Fibroblast of pulmonary artery (primary cell): Measurements from ENCODE around the gene INSYN2B.

Experiments used
- DNase-seq: peaks from one replicate; pipeline ENCODE4 v3.0.0-alpha.2; 2010; ENCODE audit warnings: low read depth
- H3K4me3 ChIP-seq: replicated peaks from 2 replicates; pipeline ENCODE4 v1.5.1; 2011; ENCODE audit warnings: low read depth, mild to moderate bottlenecking, control low read depth, low read length, moderate library complexity
- CTCF ChIP-seq: IDR thresholded peaks from 2 replicates; pipeline ENCODE4 v1.5.1; 2011; ENCODE audit warnings: mild to moderate bottlenecking, control low read depth, low read length, inconsistent platforms; ENCODE audit errors: missing control alignments

Gene INSYN2B

GRCh38 chr5:169856571-169856970 lies 123.7 kb downstream of the INSYN2B start:
- peak; percentile 82 for DNase-seq
- no peak for TF ChIP-seq CTCF
- no peak overlapping the region for H3K4me3 ChIP-seq

- no peak for DNase-seq
- no peak overlapping the region for H3K4me3 ChIP-seq
- TF ChIP-seq CTCF = no peak
These were observed 128.9 kb downstream of the INSYN2B start for GRCh38 chr5:169851321-169851850.

GRCh38 chr5:169850409-169850808 lies 129.9 kb downstream of the INSYN2B start:
- peak; percentile 28 for TF ChIP-seq CTCF
- H3K4me3 ChIP-seq = no peak overlapping the region
- no peak for DNase-seq

- no peak for DNase-seq
These were observed 131.5 kb downstream of the INSYN2B start for GRCh38 chr5:169848792-169849191.

GRCh38 chr5:169848271-169848670 lies 132.0 kb downstream of the INSYN2B start:
- no peak overlapping the region for H3K4me3 ChIP-seq
- DNase-seq = no peak
- no peak for TF ChIP-seq CTCF

More at GRCh38 chr5:169848792-169849191, 131.5 kb downstream of the INSYN2B start:
- no peak overlapping the region for H3K4me3 ChIP-seq
- TF ChIP-seq CTCF = no peak

- no peak for DNase-seq
- no peak overlapping the region for H3K4me3 ChIP-seq
- TF ChIP-seq CTCF = no peak
These were observed 132.8 kb downstream of the INSYN2B start for GRCh38 chr5:169847519-169847918.

GRCh38 chr5:169842699-169843098 lies 137.6 kb downstream of the INSYN2B start:
- no peak overlapping the region for H3K4me3 ChIP-seq
- TF ChIP-seq CTCF = no peak
- DNase-seq = no peak
